COR-L47 (cell line): Measurements from ENCODE around the gene SEMA4D.
A peak's percentile ranks its signal among the peaks of the same experiment; 100 is the strongest.

Experiments used
- DNase-seq: peaks from one replicate; lab custom pipeline; 2025; lab: John Stamatoyannopoulos, UW

SEMA4D gene, protein sequence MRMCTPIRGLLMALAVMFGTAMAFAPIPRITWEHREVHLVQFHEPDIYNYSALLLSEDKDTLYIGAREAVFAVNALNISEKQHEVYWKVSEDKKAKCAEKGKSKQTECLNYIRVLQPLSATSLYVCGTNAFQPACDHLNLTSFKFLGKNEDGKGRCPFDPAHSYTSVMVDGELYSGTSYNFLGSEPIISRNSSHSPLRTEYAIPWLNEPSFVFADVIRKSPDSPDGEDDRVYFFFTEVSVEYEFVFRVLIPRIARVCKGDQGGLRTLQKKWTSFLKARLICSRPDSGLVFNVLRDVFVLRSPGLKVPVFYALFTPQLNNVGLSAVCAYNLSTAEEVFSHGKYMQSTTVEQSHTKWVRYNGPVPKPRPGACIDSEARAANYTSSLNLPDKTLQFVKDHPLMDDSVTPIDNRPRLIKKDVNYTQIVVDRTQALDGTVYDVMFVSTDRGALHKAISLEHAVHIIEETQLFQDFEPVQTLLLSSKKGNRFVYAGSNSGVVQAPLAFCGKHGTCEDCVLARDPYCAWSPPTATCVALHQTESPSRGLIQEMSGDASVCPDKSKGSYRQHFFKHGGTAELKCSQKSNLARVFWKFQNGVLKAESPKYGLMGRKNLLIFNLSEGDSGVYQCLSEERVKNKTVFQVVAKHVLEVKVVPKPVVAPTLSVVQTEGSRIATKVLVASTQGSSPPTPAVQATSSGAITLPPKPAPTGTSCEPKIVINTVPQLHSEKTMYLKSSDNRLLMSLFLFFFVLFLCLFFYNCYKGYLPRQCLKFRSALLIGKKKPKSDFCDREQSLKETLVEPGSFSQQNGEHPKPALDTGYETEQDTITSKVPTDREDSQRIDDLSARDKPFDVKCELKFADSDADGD

DNA sequence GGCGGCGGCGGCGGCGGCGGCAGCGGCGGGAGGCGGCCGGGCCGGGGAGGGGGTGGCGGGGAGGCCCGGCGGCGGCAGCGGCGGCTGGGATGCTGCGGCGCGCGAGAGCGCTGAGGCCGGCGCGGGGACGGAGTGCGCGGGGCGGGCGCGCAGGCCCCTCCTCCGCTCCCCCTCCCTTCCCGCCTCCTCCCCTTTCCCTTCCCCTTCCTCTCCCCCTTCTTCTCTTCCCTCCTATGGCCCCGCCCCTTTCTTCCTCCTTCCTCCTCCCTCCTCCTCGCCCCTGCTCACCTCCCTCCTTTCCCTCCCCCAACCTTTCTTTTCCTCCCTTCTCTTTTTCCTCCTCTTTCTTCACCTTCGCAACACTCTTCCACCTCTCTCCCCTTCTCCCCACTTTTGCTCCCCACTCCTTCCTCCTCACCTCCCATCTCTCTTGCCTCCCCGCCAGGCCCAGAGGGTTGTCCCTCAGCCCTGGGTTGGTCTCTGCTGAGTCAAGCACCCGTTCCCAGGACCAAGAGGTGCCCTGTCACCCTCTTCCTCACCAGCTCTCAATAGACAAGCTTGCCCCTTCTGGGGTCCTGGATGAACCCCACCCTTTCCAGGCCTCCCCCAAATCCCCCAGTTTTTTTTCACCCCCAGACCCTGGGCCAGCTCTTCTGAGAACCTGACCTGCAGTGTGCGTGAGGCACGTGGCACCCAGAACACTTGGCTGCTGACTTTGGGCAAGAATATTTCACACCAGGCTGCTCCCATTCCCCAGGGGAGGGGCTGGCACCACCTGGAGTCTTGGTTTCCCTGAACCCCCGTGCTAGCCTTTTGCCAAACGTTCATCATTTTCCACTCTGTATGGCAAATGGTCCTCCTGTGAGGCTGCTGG is at the start of gene SEMA4D:
Gene SEMA4D, minus strand, starts transcription at position 136 of the 874 bp plus-strand sequence. CDS start 92,657 bp downstream, outside the sequence.
- DNase-seq, result peak; percentile 45

DNA sequence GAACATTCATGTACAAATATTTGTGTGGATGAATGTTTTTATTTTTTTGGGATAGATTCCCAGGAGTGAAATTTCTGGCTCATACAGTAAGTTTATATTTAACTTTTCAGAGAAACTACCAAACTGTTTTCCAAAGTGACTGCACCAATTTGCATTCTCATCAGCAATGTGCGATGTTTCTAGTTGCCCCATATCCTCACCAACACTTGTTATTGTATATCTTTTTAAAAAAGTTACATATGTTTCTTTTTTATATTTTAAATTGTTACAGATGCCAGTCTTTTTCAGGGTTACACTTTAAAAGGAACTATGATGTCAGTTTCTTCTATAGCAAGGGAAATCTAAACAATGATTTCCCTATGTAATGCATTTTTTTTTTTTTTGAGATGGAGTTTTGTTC is 49.1 kb upstream of the SEMA4D start:
- no peak for DNase-seq

DNA sequence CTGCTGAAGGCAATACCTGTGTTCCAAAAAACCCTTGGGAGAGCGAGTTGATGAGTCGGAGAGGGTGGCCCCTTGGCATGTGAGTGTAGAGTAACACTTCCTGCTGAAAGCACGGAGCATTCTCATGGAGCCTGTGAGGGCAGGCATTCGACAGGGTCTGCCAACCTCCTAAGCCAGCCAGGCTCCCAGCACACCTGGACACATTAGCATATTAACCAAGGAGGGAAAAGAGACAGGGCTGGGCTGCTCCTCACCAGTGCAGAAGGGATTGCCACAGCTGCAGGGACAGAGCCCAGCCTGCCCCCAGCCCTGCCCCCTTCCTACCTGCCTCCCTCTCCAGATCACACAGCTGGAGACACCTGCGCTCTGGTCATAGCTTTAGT is 46.4 kb upstream of the SEMA4D start:
- no peak for DNase-seq

DNA sequence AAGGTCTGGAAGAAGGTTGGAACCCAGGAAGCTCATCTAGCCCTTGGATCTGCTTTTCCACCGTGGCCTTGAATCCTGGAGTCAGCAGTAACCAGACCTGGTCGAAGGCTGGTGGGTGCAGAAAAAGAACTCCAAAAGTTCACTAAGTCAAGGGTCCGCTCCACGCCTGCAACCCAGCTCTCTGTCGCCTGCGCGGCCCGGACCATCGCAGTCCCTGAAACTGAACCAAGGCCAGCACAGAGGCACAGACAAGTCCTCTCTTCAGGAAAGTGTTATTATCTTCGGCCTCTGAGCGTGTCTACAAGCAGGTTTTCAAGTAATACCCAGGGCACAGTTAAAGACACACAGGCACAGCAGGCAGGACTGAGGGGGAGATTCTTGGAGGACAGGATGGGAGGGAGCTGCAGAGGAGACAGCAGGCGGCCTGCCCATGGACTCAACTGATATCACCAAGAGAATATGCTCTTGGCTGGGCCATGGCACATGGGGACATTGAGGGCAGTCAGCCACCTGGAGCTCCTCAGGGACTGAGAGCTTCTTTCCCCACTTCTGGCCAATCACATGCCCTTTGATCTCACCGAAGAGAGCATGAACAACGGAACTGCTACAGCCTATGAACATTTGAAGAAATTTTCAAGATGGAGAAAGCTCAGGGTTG is 45.8 kb upstream of the SEMA4D start:
- no peak for DNase-seq

DNA sequence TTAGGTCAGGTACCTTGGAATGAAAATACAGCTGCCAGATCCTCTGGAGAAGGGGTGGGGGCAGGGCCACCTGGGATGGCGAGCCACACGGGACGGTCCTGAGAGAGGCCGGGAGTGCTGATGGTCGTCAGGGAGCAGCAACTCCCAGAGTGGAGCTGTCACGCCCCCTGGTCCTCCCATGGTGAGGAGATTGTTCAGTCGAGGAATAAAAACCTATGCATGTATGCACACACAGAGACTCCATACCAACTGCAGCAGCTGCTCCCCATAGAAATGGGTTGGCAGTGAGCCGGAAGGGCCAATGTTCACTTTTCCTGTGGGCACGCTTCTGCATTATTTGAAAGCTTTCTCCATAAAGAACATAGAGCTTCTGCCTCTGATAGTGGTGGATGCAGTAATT is 45.2 kb upstream of the SEMA4D start:
- no peak for DNase-seq

DNA sequence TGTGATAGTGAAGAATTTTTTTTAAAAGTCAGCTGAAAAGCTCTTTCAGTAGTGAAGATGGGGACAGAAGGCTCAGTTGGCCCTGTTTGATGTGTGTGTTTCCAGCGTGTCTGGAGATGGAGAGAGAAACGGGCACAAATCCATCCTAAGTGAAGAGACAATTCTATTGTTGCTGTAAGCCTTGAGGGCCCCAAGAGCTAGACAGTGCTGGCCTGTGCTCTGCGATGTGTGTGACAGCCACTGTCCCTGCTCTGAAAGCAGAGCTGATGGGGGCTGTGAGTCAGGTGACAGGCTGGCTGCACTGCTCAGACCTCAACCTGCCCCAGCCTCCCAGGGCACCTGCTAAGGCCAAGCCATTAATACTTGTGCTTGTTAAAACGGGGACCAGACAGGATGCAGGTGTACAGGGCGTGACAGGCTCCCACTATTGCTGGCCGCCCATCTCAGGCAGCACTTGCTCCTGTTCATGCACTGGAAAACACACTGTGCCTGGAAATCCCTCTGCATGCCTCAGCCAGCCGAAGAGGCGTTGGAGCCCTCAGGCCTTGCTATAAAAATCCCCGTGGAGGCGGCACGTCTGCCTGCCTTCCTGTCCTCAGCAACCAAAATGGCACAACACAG is 44.6 kb upstream of the SEMA4D start:
- DNase-seq, result no peak

DNA sequence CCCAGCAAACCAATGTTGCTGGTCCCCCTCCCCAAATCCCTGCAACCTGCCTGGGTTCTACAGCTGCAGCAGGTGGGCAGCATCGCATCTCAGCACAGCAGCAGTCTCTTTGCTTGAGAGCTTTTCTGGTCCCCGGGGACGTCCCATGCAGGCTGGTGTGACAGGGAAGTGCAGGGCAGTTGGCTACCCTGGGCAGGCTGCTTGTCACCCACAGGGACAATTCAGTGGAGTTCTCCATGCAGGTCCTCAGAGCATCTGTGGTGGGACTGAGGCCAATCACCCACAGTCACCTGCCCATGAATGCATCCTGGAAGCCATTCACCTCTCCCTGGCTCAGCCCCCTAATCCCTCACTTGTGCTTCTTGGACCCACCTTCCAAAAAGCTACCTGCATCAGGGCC is 43.9 kb upstream of the SEMA4D start:
- DNase-seq, result no peak

DNA sequence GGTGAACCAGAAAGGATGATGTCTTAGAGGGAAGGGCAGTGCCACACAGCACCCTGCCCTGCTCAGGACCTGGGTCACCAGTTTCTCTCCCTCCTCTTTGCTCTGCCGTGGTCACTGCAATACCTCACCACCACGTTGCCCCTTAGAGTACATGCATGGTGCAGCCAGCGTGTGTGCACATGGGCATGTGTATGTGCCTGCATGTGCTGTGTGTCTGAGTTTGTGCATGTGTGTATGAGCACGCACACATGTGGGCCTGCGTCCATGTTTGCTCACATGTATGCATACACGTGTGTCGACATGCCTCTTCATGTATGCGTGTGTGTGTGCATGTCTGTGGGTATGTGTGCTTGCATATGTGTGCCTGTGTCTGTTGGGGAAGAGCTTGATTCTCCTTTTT is 41.5 kb upstream of the SEMA4D start:
- no peak for DNase-seq

DNA sequence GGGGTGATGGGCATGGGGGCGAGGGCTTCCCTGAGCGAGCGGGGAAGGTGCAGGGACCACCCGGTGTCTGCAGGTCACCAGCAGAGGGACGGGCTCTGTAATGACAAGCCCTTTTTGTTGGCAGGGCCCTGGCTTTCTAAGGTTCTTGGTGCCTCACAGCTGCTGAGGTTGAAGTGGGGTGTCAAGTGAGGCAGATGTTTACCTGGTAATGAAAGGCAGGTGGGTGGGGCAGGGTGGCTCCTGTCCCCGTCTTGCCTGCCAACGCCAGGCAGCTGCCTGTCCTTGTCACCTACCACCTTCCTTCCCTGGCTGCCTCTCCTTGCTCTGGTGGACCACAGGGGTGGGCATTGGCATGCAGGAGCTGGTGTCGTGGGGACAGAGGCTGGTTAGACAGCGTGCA is 41.0 kb upstream of the SEMA4D start:
- DNase-seq, result peak; percentile 21

DNA sequence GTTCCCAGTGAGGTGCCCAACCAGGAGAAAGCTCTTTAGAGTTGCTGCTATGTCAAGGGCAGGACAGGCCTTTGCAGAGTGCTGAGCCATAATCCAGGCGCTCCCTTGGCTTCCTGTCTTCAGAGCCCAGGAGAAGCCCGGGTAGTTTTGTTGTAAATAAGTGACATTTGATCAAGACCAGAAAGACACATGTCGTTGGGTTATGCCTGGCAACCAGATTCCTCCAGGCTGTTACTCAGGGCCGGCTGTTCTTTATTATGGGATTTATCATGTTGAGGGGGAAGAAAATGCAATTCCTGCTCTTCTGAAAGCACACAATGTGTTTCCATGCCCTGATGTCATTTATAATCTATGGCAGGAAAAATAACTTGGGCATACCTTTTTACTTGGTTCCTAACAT is 39.3 kb upstream of the SEMA4D start:
- DNase-seq, result no peak

DNA sequence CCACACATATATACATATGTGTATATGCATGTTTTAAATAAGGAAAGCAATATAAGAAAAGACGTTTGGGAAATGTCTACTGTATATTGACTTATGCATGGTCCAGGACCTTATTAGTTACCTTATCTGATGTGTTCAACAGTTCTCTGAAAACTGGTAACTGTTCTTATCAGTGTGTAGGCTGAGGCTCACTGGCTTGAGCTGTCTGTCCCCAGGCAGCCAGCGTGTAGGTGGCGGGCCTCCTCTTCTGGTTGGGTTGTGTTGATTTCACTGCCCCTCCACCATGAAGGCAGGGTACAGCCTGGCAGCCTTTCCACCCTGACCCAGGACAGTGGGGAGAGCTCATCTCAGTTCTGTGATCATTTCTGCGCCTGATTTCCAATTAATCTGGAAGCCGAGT is 38.7 kb upstream of the SEMA4D start:
- DNase-seq, result no peak

DNA sequence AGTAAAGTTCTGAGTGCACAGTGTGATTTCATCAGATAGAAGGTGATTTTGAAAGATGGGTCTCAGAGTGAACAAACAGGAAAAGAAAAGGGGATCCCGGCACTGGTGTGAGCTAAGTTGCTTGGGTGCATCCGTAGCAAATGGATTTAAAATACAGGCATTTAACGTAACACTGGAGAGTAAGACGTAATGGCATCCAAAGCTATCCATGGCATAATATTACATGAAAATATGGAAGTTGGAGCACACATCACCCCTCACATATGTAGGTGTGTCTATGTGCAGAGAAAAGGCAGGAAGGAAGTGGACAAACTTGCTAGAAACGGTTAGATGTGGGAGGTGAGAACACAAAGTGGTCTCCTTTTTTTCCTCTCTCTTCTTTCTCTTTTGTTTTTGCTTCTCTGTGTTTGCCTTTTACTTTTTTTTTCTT is 38.2 kb upstream of the SEMA4D start:
- no peak for DNase-seq

DNA sequence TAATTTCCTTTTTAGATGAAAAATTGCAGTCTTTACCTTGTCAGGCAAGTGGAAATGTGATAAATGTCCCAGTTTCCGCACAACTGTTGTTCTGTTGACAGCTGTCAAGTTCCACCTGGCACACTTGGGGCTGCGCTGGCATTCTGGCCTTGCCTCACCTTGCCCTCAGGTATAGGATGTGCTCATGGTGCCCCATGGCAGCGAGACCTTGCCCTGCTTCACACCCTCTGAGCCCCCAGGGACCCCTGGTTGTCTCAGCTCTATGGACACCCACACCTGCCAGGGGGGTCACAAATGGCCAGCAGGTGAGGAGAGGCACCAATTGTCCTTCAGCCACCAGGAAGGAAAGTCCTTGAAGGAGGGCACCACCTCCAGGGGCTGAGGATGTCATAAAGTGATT is 37.5 kb upstream of the SEMA4D start:
- DNase-seq, result no peak

DNA sequence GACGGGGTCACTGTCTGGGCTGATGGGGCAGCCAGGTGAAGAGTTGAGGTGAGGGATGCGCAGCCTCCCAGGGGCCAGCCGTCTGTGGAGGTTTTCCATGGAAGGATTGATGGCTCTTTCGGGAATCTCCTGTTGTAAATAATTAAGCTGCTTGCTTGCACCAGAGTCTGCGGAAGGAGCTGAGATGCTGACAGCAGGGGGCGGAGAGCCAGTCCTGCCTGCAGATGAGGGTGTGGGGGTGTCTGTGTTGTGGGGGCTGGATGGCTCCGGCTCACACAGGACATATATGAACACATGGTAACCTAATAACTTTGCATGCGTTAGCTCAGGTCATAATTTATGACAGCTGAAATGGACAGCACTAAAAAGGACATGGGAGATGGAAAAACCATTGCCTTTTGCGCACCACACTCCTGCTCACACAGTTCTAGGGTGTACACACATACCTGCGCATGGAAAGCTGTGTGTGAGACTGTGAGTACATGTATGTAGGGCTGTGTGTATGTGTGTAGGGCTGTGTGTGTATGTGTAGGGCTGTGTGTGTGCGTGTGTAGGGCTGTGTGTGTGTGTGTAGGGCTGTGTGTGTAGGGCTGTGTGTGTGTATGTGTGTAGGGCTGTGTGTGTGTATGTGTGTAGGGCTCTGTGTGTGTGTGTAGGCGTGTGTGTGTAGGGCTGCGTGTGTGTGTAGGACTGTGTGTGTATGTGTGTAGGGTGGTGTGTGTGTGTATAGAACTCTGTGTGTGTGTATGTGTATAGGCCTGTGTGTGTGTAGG is 36.8 kb upstream of the SEMA4D start:
- DNase-seq, result no peak

DNA sequence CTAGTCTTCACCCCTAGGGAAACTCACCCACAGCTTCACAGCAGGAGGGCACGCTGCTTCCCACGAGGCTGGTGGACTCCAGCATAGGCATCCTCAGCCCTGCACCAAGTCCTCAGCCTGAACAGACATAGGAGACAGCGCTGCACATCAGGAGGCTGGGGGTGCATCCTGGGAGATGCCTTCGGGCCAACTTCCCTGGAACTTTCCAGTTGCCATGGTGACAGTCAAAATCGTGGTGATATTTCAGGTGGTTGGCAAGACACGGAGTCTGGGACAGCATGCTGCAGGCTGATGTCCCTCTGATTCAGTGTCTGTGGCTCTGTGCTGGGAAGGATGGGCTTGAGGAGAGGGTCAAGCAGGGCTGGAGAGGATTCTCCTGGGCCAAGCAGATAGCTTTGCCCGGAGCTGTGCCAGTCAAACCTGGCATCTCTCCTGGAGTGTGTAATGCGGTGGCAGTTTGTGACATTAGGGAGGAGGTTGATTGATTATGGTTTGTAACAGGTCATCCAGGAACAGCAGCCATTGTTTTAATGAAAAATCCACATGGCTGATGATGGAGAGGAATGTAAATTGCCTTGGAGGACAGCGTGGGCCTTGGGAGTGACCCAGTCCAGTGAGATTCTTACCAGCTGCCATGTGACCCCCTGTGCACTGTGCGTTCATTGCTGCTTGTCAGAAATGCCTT is 35.6 kb upstream of the SEMA4D start:
- no peak for DNase-seq

DNA sequence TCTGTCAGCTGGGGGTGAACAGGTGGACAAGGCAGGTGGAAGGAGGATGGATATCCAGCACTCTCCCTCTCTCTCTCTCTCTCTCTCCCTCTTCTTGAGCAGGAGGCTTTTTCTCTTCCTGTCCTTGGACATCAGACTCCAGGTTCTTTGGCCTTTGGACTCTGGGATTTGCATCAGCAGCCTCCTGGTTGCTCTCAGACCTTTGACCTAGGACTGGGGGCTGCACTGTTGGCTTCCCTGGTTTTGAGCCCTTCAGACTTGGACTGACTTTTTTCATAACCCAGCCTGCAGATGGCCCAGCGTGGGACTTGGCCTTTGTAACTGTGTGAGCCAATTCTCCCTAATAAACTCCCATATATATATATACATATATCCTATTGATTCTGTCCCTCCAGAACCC is 35.0 kb upstream of the SEMA4D start:
- no peak for DNase-seq

DNA sequence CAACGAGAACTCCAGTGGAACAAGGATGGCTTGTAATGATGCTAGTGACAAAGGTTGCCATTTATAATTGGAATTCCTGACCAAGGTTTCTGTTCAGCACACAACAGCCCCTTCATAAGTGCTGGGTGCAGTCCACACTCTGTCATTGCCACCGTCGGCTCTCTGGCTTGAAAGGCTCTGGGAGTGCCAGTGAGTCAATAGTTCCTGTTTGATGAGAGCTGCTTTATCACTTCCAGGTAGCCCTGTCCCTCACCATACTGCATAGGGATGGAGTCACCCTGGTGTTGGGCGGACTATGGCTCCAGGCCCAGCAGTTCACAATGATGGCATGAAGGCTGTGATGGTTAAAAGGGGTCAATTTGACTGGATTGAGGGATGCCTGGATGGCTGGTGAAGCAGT is 34.6 kb upstream of the SEMA4D start:
- no peak for DNase-seq

DNA sequence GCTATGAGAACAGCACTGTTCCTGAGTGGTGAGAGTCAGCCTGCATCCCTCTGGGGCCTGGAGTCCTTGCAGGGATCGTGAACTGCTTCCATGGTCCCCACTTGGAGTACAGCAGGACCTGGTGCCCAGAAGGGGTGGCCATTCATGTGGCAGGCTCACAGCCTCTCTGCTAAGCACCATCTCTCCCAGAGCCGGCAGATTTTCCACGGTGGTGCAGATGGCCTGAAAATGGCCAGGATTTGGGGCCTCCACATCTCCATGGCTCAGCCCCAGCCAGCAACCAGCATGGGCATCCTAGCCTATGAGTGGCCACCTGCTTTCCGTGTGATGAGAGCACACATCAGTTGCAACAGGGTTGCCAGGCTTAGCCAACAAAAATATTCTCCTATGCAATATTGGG is 33.9 kb upstream of the SEMA4D start:
- DNase-seq, result no peak

DNA sequence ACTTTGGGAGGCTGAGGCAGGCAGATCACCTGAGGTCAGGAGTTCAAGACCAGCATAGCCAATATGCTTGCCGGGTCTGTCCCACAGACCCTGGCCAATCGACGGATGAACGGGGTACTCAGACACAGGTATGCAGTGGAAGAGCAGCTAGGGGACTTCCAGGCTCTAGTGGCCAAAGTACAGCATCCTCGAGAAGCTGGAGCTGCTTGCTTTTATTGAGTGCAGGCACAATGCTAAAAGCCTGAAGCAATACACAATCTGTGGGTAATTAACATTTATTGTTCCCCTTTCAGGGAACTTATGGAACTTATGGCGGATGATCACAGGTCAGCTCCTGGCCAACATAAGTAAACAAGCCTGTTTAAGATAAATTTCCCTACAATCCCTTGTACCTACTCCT is 32.8 kb upstream of the SEMA4D start:
- DNase-seq, result no peak
